Osteoblast (primary cell): ENCODE results near the gene S100A13. TPM values are rescaled to one million over a fixed set of nuclear protein-coding genes. Genes with fewer than 3 reads are reported as not detected.

Experiments
- DNase-seq: peaks from one replicate; pipeline ENCODE4 v3.0.0; 2011; ENCODE audit warnings: low spot score, mixed read lengths; ENCODE audit not compliant: insufficient read length; ENCODE audit errors: missing footprints
- H2AFZ ChIP-seq: 2 replicates; pipeline ENCODE4 v1.6.0; 2011; ENCODE audit warnings: mild to moderate bottlenecking, low read length
- H3K27ac ChIP-seq: 2 replicates; pipeline ENCODE4 v1.5.1; 2011; ENCODE audit warnings: mild to moderate bottlenecking, low read depth, low read length, moderate library complexity
- H3K27me3 ChIP-seq: 2 replicates; pipeline ENCODE4 v1.6.0; 2012; ENCODE audit warnings: mild to moderate bottlenecking, control low read depth, inconsistent platforms, low read length, moderate library complexity; ENCODE audit not compliant: insufficient read depth
- H3K36me3 ChIP-seq: 2 replicates; pipeline ENCODE4 v1.5.1; 2011; ENCODE audit warnings: mild to moderate bottlenecking, low read length, control low read depth, moderate library complexity; ENCODE audit not compliant: insufficient read depth
- H3K4me1 ChIP-seq: 2 replicates; pipeline ENCODE4 v1.5.1; 2011; ENCODE audit warnings: mild to moderate bottlenecking, low read length, control low read depth, moderate library complexity; ENCODE audit not compliant: insufficient read depth
- H3K4me2 ChIP-seq: 2 replicates; pipeline ENCODE4 v1.6.0; 2011; ENCODE audit warnings: mild to moderate bottlenecking, low read length; ENCODE audit not compliant: insufficient read depth
- H3K4me3 ChIP-seq: fragments of 200-600 bp; sonication (generic); 3 replicates; pipeline ENCODE4 v1.5.1; 2012; ENCODE audit warnings: mild to moderate bottlenecking, low read length, inconsistent platforms; ENCODE audit not compliant: insufficient read depth
- H3K79me2 ChIP-seq: 2 replicates; pipeline ENCODE4 v1.6.0; 2012; ENCODE audit warnings: mild to moderate bottlenecking, low read length, control low read depth, inconsistent platforms; ENCODE audit not compliant: insufficient read depth
- H3K9me3 ChIP-seq: 2 replicates; pipeline ENCODE4 v1.5.1; 2011; ENCODE audit warnings: low read depth, low read length, control low read depth
- H4K20me1 ChIP-seq: 2 replicates; pipeline ENCODE4 v1.6.0; 2012; ENCODE audit warnings: mild to moderate bottlenecking, low read length, control low read depth; ENCODE audit not compliant: insufficient read depth
- CTCF ChIP-seq: IDR thresholded peaks from 2 replicates; pipeline ENCODE4 v1.5.1; 2011; ENCODE audit warnings: mild to moderate bottlenecking, low read depth, low read length, moderate library complexity; ENCODE audit errors: extremely low read depth
- total RNA-seq: library from RNA; depleted of rRNA; stranded (reverse); fragments of >200 nt; gene quantifications from 2 replicates; pipeline ENCODE4 v1.2.3, GENCODE V29; 2012

Gene S100A13
- total RNA-seq, 1 donor, result 121 TPM

DNA sequence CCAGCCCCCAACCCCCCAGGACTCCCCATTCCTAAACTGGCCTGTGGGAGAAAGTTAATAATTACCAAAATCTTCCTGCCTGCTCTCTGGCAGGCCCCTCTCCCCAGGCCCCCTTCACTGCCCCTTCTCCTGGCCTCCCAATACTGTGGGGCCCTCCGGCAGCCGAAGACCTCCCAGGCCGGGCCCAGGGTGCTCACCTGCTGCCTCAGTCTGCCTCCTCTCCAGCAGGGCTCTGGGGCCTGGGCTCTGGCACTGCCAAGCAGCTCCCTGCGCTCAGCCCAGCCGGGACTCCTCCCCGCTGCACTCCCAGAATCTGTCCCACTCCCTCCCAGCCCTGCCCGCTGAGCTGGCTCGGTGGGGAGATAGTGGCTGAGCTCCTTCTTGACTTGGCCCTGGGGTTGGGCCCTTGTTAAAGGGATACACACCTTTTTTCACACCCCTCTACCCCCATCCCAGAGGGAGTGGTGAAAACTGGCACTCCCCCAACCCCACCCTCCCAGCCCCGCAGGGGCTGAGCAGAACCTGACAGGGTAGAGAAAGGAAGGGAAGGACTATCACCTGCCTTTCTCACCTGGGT, 14.5 kb downstream of the S100A13 start, which contains the start of gene S100A16:
Gene S100A16 (minus strand): TSS at position 383 of the 577 bp plus-strand sequence. CDS start 4,986 bp downstream, outside the sequence.
- Histone ChIP-seq H3K9me3 (no peaks in the 10 kb centered on the region), H3K36me3 (peaks cover 2% of the 10 kb centered on the region), H3K27me3 (no peaks in the 10 kb centered on the region), H4K20me1 (peaks cover 18% of the 10 kb centered on the region), H3K4me3 (peak within 1 kb of the TSS; percentile 88), H2AFZ (peak within 1 kb of the TSS; percentile 60), H3K4me2 (peak within 1 kb of the TSS; percentile 91), H3K4me1 (peaks cover 46% of the 10 kb centered on the region), H3K79me2 (peaks cover 54% of the 10 kb centered on the region), H3K27ac (peak within 1 kb of the TSS; percentile 78)
- DNase-seq, result peak; percentile 98
- no peak for TF ChIP-seq CTCF

GRCh38 chr1:153612111-153612754, 15.1 kb downstream of the S100A13 start:
- TF ChIP-seq CTCF, result no peak
- peaks cover 46% of the 10 kb centered on the region for H3K4me1 ChIP-seq
- H3K9me3 ChIP-seq, result no peaks in the 10 kb centered on the region
- peak overlapping the region; percentile 78 for H3K27ac ChIP-seq
- no peak for DNase-seq
- H4K20me1 ChIP-seq, result peaks cover 20% of the 10 kb centered on the region
- peaks cover 60% of the 10 kb centered on the region for H3K79me2 ChIP-seq
- no peaks in the 10 kb centered on the region for H3K27me3 ChIP-seq
- peak overlapping the region; percentile 43 for H2AFZ ChIP-seq
- H3K4me2 ChIP-seq, result peak overlapping the region; percentile 91
- H3K4me3 ChIP-seq, result peak overlapping the region; percentile 88
- peaks cover 7% of the 10 kb centered on the region for H3K36me3 ChIP-seq

DNA sequence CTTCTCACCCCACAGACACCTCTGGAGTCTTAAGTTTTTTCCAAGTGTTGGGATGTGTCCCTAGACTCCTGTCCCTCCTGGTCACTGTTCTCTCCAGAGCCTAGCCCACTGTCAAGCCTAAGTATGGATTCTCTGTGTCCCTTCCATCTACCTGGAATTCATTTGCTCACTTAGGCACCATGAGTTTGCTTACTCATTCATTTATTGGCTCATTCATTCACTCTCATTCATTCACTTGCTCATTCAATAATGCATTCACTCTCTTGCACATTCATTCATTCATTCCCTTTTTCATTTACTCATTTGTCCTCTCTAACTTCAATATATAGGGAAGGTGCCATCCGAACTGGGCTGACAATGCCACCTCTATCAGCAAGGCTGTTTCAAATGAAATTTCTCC, 15.9 kb downstream of the S100A13 start:
- H3K79me2 ChIP-seq, result peaks cover 69% of the 10 kb centered on the region
- peak overlapping the region; percentile 91 for H3K4me2 ChIP-seq
- H3K4me3 ChIP-seq, result peak overlapping the region; percentile 88
- H2AFZ ChIP-seq, result no peak overlapping the region
- H3K9me3 ChIP-seq, result no peaks in the 10 kb centered on the region
- H4K20me1 ChIP-seq, result peaks cover 24% of the 10 kb centered on the region
- H3K36me3 ChIP-seq, result peaks cover 16% of the 10 kb centered on the region
- no peaks in the 10 kb centered on the region for H3K27me3 ChIP-seq
- H3K27ac ChIP-seq, result peak overlapping the region; percentile 78
- peaks cover 46% of the 10 kb centered on the region for H3K4me1 ChIP-seq
- TF ChIP-seq CTCF, result no peak
- DNase-seq, result no peak

- peaks cover 71% of the 10 kb centered on the region for H3K79me2 ChIP-seq
- H3K36me3 ChIP-seq, result peaks cover 20% of the 10 kb centered on the region
- peaks cover 24% of the 10 kb centered on the region for H4K20me1 ChIP-seq
- H3K27ac ChIP-seq, result peak overlapping the region; percentile 58
- H3K4me2 ChIP-seq, result peak overlapping the region; percentile 91
- peaks cover 46% of the 10 kb centered on the region for H3K4me1 ChIP-seq
- H2AFZ ChIP-seq, result no peak overlapping the region
- DNase-seq, result peak; percentile 87
- no peaks in the 10 kb centered on the region for H3K27me3 ChIP-seq
- H3K4me3 ChIP-seq, result peak overlapping the region; percentile 88
- no peaks in the 10 kb centered on the region for H3K9me3 ChIP-seq
- TF ChIP-seq CTCF, result no peak
These were observed 16.4 kb downstream of the S100A13 start for GRCh38 chr1:153610811-153611301.
